ENCODE data around the gene P3H3.
"Not testable (repeated sequence)": the region's sequence is repeated elsewhere in the genome, so short reads cannot be mapped to it uniquely, and the experiment has no call there.

P3H3 gene

DNA sequence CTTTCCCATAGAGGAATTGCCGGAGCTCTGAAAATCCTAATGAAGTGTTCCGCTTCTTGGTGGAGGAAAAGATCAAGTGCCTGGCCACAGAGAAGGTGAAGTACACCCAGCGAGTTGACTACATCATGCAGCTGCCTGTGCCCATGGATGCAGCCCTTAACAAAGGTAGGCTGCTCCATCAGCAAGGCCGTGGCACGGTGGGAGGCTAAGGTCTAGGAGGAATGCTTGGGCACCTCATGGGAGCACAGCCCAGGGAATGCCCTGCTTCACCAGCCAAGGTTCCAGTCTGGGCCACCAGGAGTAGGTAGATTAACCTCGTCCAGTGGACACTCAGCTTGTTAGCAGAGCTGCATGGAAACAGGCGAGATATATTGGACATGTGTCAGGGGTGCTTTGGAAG, 32.7 kb downstream of the P3H3 start:
- peaks cover 78% of the 10 kb centered on the region for H3K36me3 ChIP-seq (replicated peaks)

DNA sequence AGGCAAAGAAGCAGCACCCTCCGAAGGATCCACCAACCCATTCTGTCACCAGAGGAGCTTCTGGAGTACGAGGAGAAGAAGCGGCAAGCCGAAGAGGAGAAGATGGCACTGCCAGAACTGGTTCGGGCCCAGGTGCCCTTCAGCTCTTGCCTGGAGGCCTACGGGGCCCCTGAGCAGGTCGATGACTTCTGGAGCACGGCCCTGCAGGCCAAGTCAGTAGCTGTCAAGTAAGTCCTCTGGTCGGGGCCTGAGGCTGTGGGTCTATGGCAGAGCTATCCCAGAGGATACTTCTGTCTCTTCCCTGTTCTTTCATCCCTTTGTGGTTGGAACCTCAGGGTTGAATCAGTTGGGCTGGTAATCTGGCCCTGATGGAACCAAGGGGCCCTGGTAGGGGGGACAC, 33.2 kb downstream of the P3H3 start:
- peaks cover 80% of the 10 kb centered on the region for H3K36me3 ChIP-seq (replicated peaks)
- in situ Hi-C loops (cut with HindIII; ENCODE audit: low pct_ligation_motif_present, low sequenced_read_pairs), result no loop called here
- no peak overlapping the region for H3K27ac ChIP-seq
- no peaks in the 10 kb centered on the region for H3K27me3 ChIP-seq (replicated peaks)
- TF ChIP-seq, protein P1, sequence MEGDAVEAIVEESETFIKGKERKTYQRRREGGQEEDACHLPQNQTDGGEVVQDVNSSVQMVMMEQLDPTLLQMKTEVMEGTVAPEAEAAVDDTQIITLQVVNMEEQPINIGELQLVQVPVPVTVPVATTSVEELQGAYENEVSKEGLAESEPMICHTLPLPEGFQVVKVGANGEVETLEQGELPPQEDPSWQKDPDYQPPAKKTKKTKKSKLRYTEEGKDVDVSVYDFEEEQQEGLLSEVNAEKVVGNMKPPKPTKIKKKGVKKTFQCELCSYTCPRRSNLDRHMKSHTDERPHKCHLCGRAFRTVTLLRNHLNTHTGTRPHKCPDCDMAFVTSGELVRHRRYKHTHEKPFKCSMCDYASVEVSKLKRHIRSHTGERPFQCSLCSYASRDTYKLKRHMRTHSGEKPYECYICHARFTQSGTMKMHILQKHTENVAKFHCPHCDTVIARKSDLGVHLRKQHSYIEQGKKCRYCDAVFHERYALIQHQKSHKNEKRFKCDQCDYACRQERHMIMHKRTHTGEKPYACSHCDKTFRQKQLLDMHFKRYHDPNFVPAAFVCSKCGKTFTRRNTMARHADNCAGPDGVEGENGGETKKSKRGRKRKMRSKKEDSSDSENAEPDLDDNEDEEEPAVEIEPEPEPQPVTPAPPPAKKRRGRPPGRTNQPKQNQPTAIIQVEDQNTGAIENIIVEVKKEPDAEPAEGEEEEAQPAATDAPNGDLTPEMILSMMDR (IDR thresholded peaks at IDR 0.05; ENCODE audit: low read depth, low read length, missing control alignments), result no peak
- no peak overlapping the region for H3K4me3 ChIP-seq (ENCODE audit: low read depth, low read length)
- no peak for DNase-seq

More for the DNA sequence above, 32.7 kb downstream of the P3H3 start:
- H3K4me3 ChIP-seq (ENCODE audit: low read depth, low read length), result no peak overlapping the region
- H3K27me3 ChIP-seq (replicated peaks), result no peaks in the 10 kb centered on the region
- in situ Hi-C loops (cut with HindIII; ENCODE audit: low pct_ligation_motif_present, low sequenced_read_pairs), result no loop called here
- H3K27ac ChIP-seq, result no peak overlapping the region
- DNase-seq, result no peak
- TF ChIP-seq, protein P1 (IDR thresholded peaks at IDR 0.05; ENCODE audit: low read depth, low read length, missing control alignments), result no peak

DNA sequence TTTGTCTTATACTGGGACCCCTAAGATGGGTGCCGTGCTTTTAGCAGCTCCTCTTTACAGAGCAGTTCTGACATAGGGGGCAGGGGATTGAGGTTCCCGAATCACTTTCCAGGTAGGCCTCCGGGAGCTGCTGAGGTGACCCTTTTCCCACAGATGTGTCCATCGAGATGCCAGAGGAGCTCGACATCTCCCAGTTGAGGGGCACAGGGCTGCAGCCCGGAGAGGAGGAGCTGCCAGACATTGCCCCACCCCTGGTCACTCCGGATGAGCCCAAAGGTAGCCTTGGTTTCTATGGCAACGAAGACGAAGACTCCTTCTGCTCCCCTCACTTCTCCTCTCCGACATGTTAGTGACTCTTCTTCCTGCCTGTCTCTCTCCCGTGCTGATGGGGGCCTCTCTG, 34.8 kb downstream of the P3H3 start:
- in situ Hi-C loops (cut with HindIII; ENCODE audit: low pct_ligation_motif_present, low sequenced_read_pairs), result no loop called here
- peaks cover 63% of the 10 kb centered on the region for H3K36me3 ChIP-seq (replicated peaks)
- DNase-seq, result no peak
- TF ChIP-seq, protein P1 (IDR thresholded peaks at IDR 0.05; ENCODE audit: low read depth, low read length, missing control alignments), result no peak
- no peaks in the 10 kb centered on the region for H3K27me3 ChIP-seq (replicated peaks)
- H3K4me3 ChIP-seq (ENCODE audit: low read depth, low read length), result no peak overlapping the region
- no peak overlapping the region for H3K27ac ChIP-seq

- TF ChIP-seq, protein P1 (IDR thresholded peaks at IDR 0.05; ENCODE audit: low read depth, low read length, missing control alignments), result no peak
- no peak for DNase-seq
- in situ Hi-C loops (cut with HindIII; ENCODE audit: low pct_ligation_motif_present, low sequenced_read_pairs), result no loop called here
- H3K27ac ChIP-seq, result no peak overlapping the region
- H3K4me3 ChIP-seq (ENCODE audit: low read depth, low read length), result no peak overlapping the region
- no peaks in the 10 kb centered on the region for H3K27me3 ChIP-seq (replicated peaks)
- H3K36me3 ChIP-seq (replicated peaks), result peaks cover 58% of the 10 kb centered on the region
These were observed 35.5 kb downstream of the P3H3 start for GRCh38 chr12:6863586-6864321.

GRCh38 chr12:6865307-6865706, 37.1 kb downstream of the P3H3 start:
- H3K27ac ChIP-seq; DNase-seq; H3K4me3 ChIP-seq (ENCODE audit: low read depth, low read length); in situ Hi-C loops (cut with HindIII; ENCODE audit: low pct_ligation_motif_present, low sequenced_read_pairs); H3K27me3 ChIP-seq (replicated peaks): not testable (repeated sequence)
- H3K36me3 ChIP-seq (replicated peaks), result peaks cover 54% of the 10 kb centered on the region

- H3K4me3 ChIP-seq (ENCODE audit: low read depth, low read length), result no peak overlapping the region
- peaks cover 50% of the 10 kb centered on the region for H3K36me3 ChIP-seq (replicated peaks)
- no peaks in the 10 kb centered on the region for H3K27me3 ChIP-seq (replicated peaks)
- H3K27ac ChIP-seq, result no peak overlapping the region
- TF ChIP-seq, protein P1 (IDR thresholded peaks at IDR 0.05; ENCODE audit: low read depth, low read length, missing control alignments), result no peak
- in situ Hi-C loops (cut with HindIII; ENCODE audit: low pct_ligation_motif_present, low sequenced_read_pairs), result no loop called here
- no peak for DNase-seq
These were observed 38.1 kb downstream of the P3H3 start for GRCh38 chr12:6866163-6866919.

All from brain microvascular endothelial cell (primary cell).